ENCODE results near the gene SV2C. TPM values are rescaled to one million over a fixed set of nuclear protein-coding genes. Genes with fewer than 3 reads are reported as not detected.
"Not testable (repeated sequence)": the region's sequence is repeated elsewhere in the genome, so short reads cannot be mapped to it uniquely, and the experiment has no call there.

The SV2C gene
- polyA plus RNA-seq, 2 donors, result 0.22 to 0.43 TPM

GRCh38 chr5:76069061-76069735, 14.0 kb upstream of the SV2C start:
- 68 to 75% methylated on average over 4 of the region's 4 CpGs for WGBS, 2 donors

GRCh38 chr5:76074487-76075065, 8.6 kb upstream of the SV2C start:
- Histone ChIP-seq H3K4me1 (ENCODE audit: control insufficient read depth in 2 of 2, insufficient read depth in 2 of 2, low read length in 1 of 2) (no peaks in the 10 kb centered on the region), H3K9me3 (ENCODE audit: control insufficient read depth in 2 of 2, insufficient read depth in 1 of 2, low read depth in 1 of 2, low read length in 1 of 2) (no peaks in the 10 kb centered on the region), H3K36me3 (ENCODE audit: control insufficient read depth in 2 of 2, insufficient read depth in 2 of 2, low read length in 1 of 2) (no peaks in the 10 kb centered on the region), H3K27me3 (ENCODE audit: control insufficient read depth in 1 of 2, insufficient read depth in 2 of 2, low read length in 2 of 2) (peaks cover 0 to 2% of the 10 kb centered on the region in 2 donors), H3K4me3 (ENCODE audit: low read depth in 1 of 2, low read length in 2 of 2) (no peak overlapping the region), H3K27ac (ENCODE audit: low read depth in 2 of 2, low read length in 1 of 2) (no peak overlapping the region)
- 45 to 47% methylated on average over 2 of the region's 2 CpGs for WGBS, 2 donors

More at GRCh38 chr5:76069061-76069735, 14.0 kb upstream of the SV2C start:
- H3K9me3 ChIP-seq (ENCODE audit: control insufficient read depth in 2 of 2, insufficient read depth in 1 of 2, low read depth in 1 of 2, low read length in 1 of 2), result no peaks in the 10 kb centered on the region
- no peak overlapping the region for H3K27ac ChIP-seq (ENCODE audit: low read depth in 2 of 2, low read length in 1 of 2)
- H3K27me3 ChIP-seq (ENCODE audit: control insufficient read depth in 1 of 2, insufficient read depth in 2 of 2, low read length in 2 of 2), result peaks cover 0 to 2% of the 10 kb centered on the region in 2 donors
- H3K36me3 ChIP-seq (ENCODE audit: control insufficient read depth in 2 of 2, insufficient read depth in 2 of 2, low read length in 1 of 2), result no peaks in the 10 kb centered on the region
- H3K4me1 ChIP-seq (ENCODE audit: control insufficient read depth in 2 of 2, insufficient read depth in 2 of 2, low read length in 1 of 2), result no peaks in the 10 kb centered on the region
- no peak overlapping the region for H3K4me3 ChIP-seq (ENCODE audit: low read depth in 1 of 2, low read length in 2 of 2)

- Histone ChIP-seq H3K4me3 (ENCODE audit: low read depth in 1 of 2, low read length in 2 of 2) (no peak overlapping the region), H3K4me1 (ENCODE audit: control insufficient read depth in 2 of 2, insufficient read depth in 2 of 2, low read length in 1 of 2) (peaks cover 6 to 15% of the 10 kb centered on the region in 2 donors), H3K27me3 (ENCODE audit: control insufficient read depth in 1 of 2, insufficient read depth in 2 of 2, low read length in 2 of 2) (peaks cover 18 to 43% of the 10 kb centered on the region in 2 donors), H3K27ac (ENCODE audit: low read depth in 2 of 2, low read length in 1 of 2) (no peak overlapping the region), H3K9me3 (ENCODE audit: control insufficient read depth in 2 of 2, insufficient read depth in 1 of 2, low read depth in 1 of 2, low read length in 1 of 2) (no peaks in the 10 kb centered on the region), H3K36me3 (ENCODE audit: control insufficient read depth in 2 of 2, insufficient read depth in 2 of 2, low read length in 1 of 2) (no peaks in the 10 kb centered on the region)
- 3 to 5% methylated on average over 45 of the region's 45 CpGs for WGBS, 2 donors
These were observed 1.1 kb upstream of the SV2C start for GRCh38 chr5:76081811-76082771.

GRCh38 chr5:76083555-76084495, 642 bp downstream of the SV2C start:
- Histone ChIP-seq H3K27ac (ENCODE audit: low read depth in 2 of 2, low read length in 1 of 2) (no peak overlapping the region), H3K27me3 (ENCODE audit: control insufficient read depth in 1 of 2, insufficient read depth in 2 of 2, low read length in 2 of 2) (peaks cover 18 to 43% of the 10 kb centered on the region in 2 donors), H3K4me3 (ENCODE audit: low read depth in 1 of 2, low read length in 2 of 2) (peak overlapping the region in 1 of 2 donors; percentile 16), H3K4me1 (ENCODE audit: control insufficient read depth in 2 of 2, insufficient read depth in 2 of 2, low read length in 1 of 2) (peaks cover 6 to 15% of the 10 kb centered on the region in 2 donors), H3K9me3 (ENCODE audit: control insufficient read depth in 2 of 2, insufficient read depth in 1 of 2, low read depth in 1 of 2, low read length in 1 of 2) (no peaks in the 10 kb centered on the region), H3K36me3 (ENCODE audit: control insufficient read depth in 2 of 2, insufficient read depth in 2 of 2, low read length in 1 of 2) (no peaks in the 10 kb centered on the region)
- WGBS, 2 donors, result 2% methylated on average over 46 to 50 of the region's 50 CpGs

- peaks cover 6 to 15% of the 10 kb centered on the region in 2 donors for H3K4me1 ChIP-seq (ENCODE audit: control insufficient read depth in 2 of 2, insufficient read depth in 2 of 2, low read length in 1 of 2)
- peaks cover 18 to 43% of the 10 kb centered on the region in 2 donors for H3K27me3 ChIP-seq (ENCODE audit: control insufficient read depth in 1 of 2, insufficient read depth in 2 of 2, low read length in 2 of 2)
- no peak overlapping the region for H3K27ac ChIP-seq (ENCODE audit: low read depth in 2 of 2, low read length in 1 of 2)
- H3K9me3 ChIP-seq (ENCODE audit: control insufficient read depth in 2 of 2, insufficient read depth in 1 of 2, low read depth in 1 of 2, low read length in 1 of 2), result no peaks in the 10 kb centered on the region
- no peak overlapping the region for H3K4me3 ChIP-seq (ENCODE audit: low read depth in 1 of 2, low read length in 2 of 2)
- 3 to 4% methylated on average over 69 to 74 of the region's 74 CpGs for WGBS, 2 donors
- H3K36me3 ChIP-seq (ENCODE audit: control insufficient read depth in 2 of 2, insufficient read depth in 2 of 2, low read length in 1 of 2), result no peaks in the 10 kb centered on the region
These were observed 1.5 kb downstream of the SV2C start for GRCh38 chr5:76084496-76085242.

- no peaks in the 10 kb centered on the region for H3K36me3 ChIP-seq (ENCODE audit: control insufficient read depth in 2 of 2, insufficient read depth in 2 of 2, low read length in 1 of 2)
- peaks cover 18 to 46% of the 10 kb centered on the region in 2 donors for H3K27me3 ChIP-seq (ENCODE audit: control insufficient read depth in 1 of 2, insufficient read depth in 2 of 2, low read length in 2 of 2)
- H3K27ac ChIP-seq (ENCODE audit: low read depth in 2 of 2, low read length in 1 of 2), result no peak overlapping the region
- H3K9me3 ChIP-seq (ENCODE audit: control insufficient read depth in 2 of 2, insufficient read depth in 1 of 2, low read depth in 1 of 2, low read length in 1 of 2), result no peaks in the 10 kb centered on the region
- no peak overlapping the region for H3K4me3 ChIP-seq (ENCODE audit: low read depth in 1 of 2, low read length in 2 of 2)
- WGBS, 2 donors, result 25 to 27% methylated on average over 7 of the region's 7 CpGs
- peaks cover 6 to 15% of the 10 kb centered on the region in 2 donors for H3K4me1 ChIP-seq (ENCODE audit: control insufficient read depth in 2 of 2, insufficient read depth in 2 of 2, low read length in 1 of 2)
These were observed 2.0 kb downstream of the SV2C start for GRCh38 chr5:76085243-76085579.

- H3K9me3 ChIP-seq (ENCODE audit: control insufficient read depth in 2 of 2, insufficient read depth in 1 of 2, low read depth in 1 of 2, low read length in 1 of 2), result no peaks in the 10 kb centered on the region
- H3K27me3 ChIP-seq (ENCODE audit: control insufficient read depth in 1 of 2, insufficient read depth in 2 of 2, low read length in 2 of 2), result peaks cover 18 to 44% of the 10 kb centered on the region in 2 donors
These were observed 2.9 kb downstream of the SV2C start for GRCh38 chr5:76086095-76086494.

GRCh38 chr5:76089156-76089555, 6.0 kb downstream of the SV2C start:
- H3K4me3 ChIP-seq (ENCODE audit: low read depth in 1 of 2, low read length in 2 of 2); H3K4me1 ChIP-seq (ENCODE audit: control insufficient read depth in 2 of 2, insufficient read depth in 2 of 2, low read length in 1 of 2); H3K9me3 ChIP-seq (ENCODE audit: control insufficient read depth in 2 of 2, insufficient read depth in 1 of 2, low read depth in 1 of 2, low read length in 1 of 2); H3K27ac ChIP-seq (ENCODE audit: low read depth in 2 of 2, low read length in 1 of 2); H3K36me3 ChIP-seq (ENCODE audit: control insufficient read depth in 2 of 2, insufficient read depth in 2 of 2, low read length in 1 of 2): not testable (repeated sequence)
- peaks cover 13 to 22% of the 10 kb centered on the region in 2 donors for H3K27me3 ChIP-seq (ENCODE audit: control insufficient read depth in 1 of 2, insufficient read depth in 2 of 2, low read length in 2 of 2)
- WGBS, 2 donors, result 93 to 95% methylated on average over 2 of the region's 2 CpGs

More at GRCh38 chr5:76086095-76086494, 2.9 kb downstream of the SV2C start:
- Histone ChIP-seq H3K36me3 (ENCODE audit: control insufficient read depth in 2 of 2, insufficient read depth in 2 of 2, low read length in 1 of 2) (no peaks in the 10 kb centered on the region), H3K4me1 (ENCODE audit: control insufficient read depth in 2 of 2, insufficient read depth in 2 of 2, low read length in 1 of 2) (peaks cover 6 to 15% of the 10 kb centered on the region in 2 donors), H3K4me3 (ENCODE audit: low read depth in 1 of 2, low read length in 2 of 2) (no peak overlapping the region), H3K27ac (ENCODE audit: low read depth in 2 of 2, low read length in 1 of 2) (no peak overlapping the region)
- 70 to 83% methylated on average over 4 of the region's 4 CpGs for WGBS, 2 donors
